Astrocyte of the cerebellum (primary cell): ENCODE data around the gene GPR156.
"Not testable (repeated sequence)": the region's sequence is repeated elsewhere in the genome, so short reads cannot be mapped to it uniquely, and the experiment has no call there.

ENCODE experiments used
- DNase-seq: peaks from one replicate; pipeline ENCODE4 v3.0.0-alpha.2; 2011; ENCODE audit warnings: low read depth
- H3K4me3 ChIP-seq: 2 replicates; pipeline ENCODE4 v1.5.1; 2011; ENCODE audit warnings: mild to moderate bottlenecking, low read depth, low read length, moderate library complexity
- CTCF ChIP-seq: IDR thresholded peaks from 2 replicates; pipeline ENCODE4 v1.5.1; 2012; ENCODE audit warnings: low read length, low read depth, moderate library complexity, mild to moderate bottlenecking; ENCODE audit errors: missing control alignments
- in situ Hi-C: cut with HindIII; loops from 2 replicates; pipeline ENCODE4 v1.10.0; 2017; ENCODE audit warnings: low sequenced_read_pairs

GPR156 gene

GRCh38 chr3:120298996-120299395 lies 14.0 kb upstream of the GPR156 start:
- TF ChIP-seq CTCF, result no peak
- no peak overlapping the region for H3K4me3 ChIP-seq
- no peak for DNase-seq
- in situ Hi-C loops, result no loop called here

- in situ Hi-C loops, DNase-seq, H3K4me3 ChIP-seq: not testable (repeated sequence)
These were observed 6.5 kb upstream of the GPR156 start for GRCh38 chr3:120291552-120291951.

- TF ChIP-seq CTCF, result no peak
- no peak overlapping the region for H3K4me3 ChIP-seq
- DNase-seq, result no peak
- in situ Hi-C loops, result no loop called here
These were observed 4.6 kb upstream of the GPR156 start for GRCh38 chr3:120289636-120290035.

GRCh38 chr3:120286465-120286864 lies 1.4 kb upstream of the GPR156 start:
- TF ChIP-seq CTCF, result no peak
- in situ Hi-C loops, result no loop called here
- no peak overlapping the region for H3K4me3 ChIP-seq
- DNase-seq, result no peak

GRCh38 chr3:120285508-120285841 lies 453 bp upstream of the GPR156 start:
- in situ Hi-C loops, result no loop called here
- no peak for TF ChIP-seq CTCF
- DNase-seq, result no peak
- H3K4me3 ChIP-seq, result peak overlapping the region; percentile 42

- DNase-seq, result no peak
These were observed 3.8 kb downstream of the GPR156 start for GRCh38 chr3:120281261-120281660.

GRCh38 chr3:120280566-120280965 lies 4.5 kb downstream of the GPR156 start:
- no peak overlapping the region for H3K4me3 ChIP-seq
- in situ Hi-C loops, result no loop called here
- no peak for DNase-seq
- no peak for TF ChIP-seq CTCF

More at GRCh38 chr3:120281261-120281660, 3.8 kb downstream of the GPR156 start:
- in situ Hi-C loops, result no loop called here
- TF ChIP-seq CTCF, result no peak
- H3K4me3 ChIP-seq, result no peak overlapping the region
